Measurements from ENCODE around the gene PCNX3.
"Not testable (repeated sequence)": the region's sequence is repeated elsewhere in the genome, so short reads cannot be mapped to it uniquely, and the experiment has no call there.

PCNX3 gene

GRCh38 chr11:65663639-65664200 is 48.1 kb downstream of the PCNX3 start:
- DNase-seq (ENCODE audit: low read depth) = peak; percentile 46
- TF ChIP-seq CTCF (IDR thresholded peaks at IDR 0.05; ENCODE audit: insufficient read depth, low read depth, low read length, missing control alignments) = no peak
- peak overlapping the region; percentile 70 for H3K4me3 ChIP-seq (ENCODE audit: low read length)

GRCh38 chr11:65672180-65672860 is 56.7 kb downstream of the PCNX3 start:
- no peak overlapping the region for H3K4me3 ChIP-seq (ENCODE audit: low read length)
- no peak for DNase-seq (ENCODE audit: low read depth)
- TF ChIP-seq CTCF (IDR thresholded peaks at IDR 0.05; ENCODE audit: insufficient read depth, low read depth, low read length, missing control alignments) = no peak

GRCh38 chr11:65672982-65673381 is 57.4 kb downstream of the PCNX3 start:
- no peak for TF ChIP-seq CTCF (IDR thresholded peaks at IDR 0.05; ENCODE audit: insufficient read depth, low read depth, low read length, missing control alignments)
- no peak overlapping the region for H3K4me3 ChIP-seq (ENCODE audit: low read length)
- DNase-seq (ENCODE audit: low read depth) = no peak

GRCh38 chr11:65680192-65680743 is 64.7 kb downstream of the PCNX3 start:
- H3K4me3 ChIP-seq (ENCODE audit: low read length) = no peak overlapping the region
- no peak for DNase-seq (ENCODE audit: low read depth)
- TF ChIP-seq CTCF (IDR thresholded peaks at IDR 0.05; ENCODE audit: insufficient read depth, low read depth, low read length, missing control alignments) = no peak

- H3K4me3 ChIP-seq (ENCODE audit: low read length); DNase-seq (ENCODE audit: low read depth): not testable (repeated sequence)
These were observed 67.9 kb downstream of the PCNX3 start for GRCh38 chr11:65683480-65683879.

- TF ChIP-seq CTCF (IDR thresholded peaks at IDR 0.05; ENCODE audit: insufficient read depth, low read depth, low read length, missing control alignments) = no peak
- no peak overlapping the region for H3K4me3 ChIP-seq (ENCODE audit: low read length)
- DNase-seq (ENCODE audit: low read depth) = no peak
These were observed 70.4 kb downstream of the PCNX3 start for GRCh38 chr11:65685981-65686380.
